OCI-M2 (cell line): ENCODE results near the gene FAM227A.

Experiments
- DNase-seq: peaks from one replicate; lab custom pipeline; 2025; ENCODE audit not compliant: unreplicated experiment; lab: John Stamatoyannopoulos, UW

FAM227A gene

DNA sequence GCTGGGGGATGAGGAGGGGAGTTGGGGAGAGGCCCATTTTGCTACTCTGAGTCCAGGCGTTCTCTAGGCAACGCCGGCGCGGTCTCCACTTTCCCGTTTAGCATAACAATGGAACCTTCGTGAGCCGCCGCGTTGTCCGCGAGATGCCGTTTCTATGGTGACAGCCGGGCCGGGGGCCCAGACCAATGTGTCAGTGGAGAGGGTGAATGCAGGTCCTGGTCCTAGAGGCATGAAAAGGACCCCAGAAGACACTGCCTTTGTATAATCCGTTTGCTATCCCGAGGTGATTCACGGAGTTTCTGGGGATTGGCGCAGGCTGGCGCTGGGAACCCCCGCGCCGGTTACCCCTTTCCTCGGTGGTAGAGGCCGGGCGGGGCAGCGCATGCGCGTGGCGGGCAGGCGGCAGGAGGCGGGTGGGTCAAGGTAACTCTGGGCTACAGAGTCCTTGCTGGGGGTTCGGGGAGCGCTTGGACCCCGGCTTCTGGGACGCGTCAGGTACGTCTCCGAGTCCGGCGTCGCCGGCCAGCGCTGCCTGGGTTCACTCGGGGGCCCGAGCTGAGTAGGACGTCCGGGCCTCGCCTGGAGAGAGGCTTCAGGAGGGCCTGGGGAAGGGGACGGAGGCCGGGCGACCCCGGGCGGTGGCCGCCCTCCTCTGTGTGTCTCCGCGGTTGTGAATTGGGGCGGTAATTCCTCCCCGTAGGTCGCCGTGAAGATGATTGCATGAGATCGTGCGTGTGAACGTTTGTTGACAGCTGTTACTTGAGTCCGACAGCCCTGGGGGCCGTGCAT lies at the start of gene FAM227A, which contains the start of gene CBY1:
FAM227A (minus strand) TSS at position 137 of the 789 bp plus-strand sequence. CDS start 6,224 bp downstream, outside the sequence.
CBY1 (plus strand) TSS at position 383 of the 789 bp plus-strand sequence. CDS start 11,417 bp downstream, outside the sequence.
- peak; percentile 61 for DNase-seq

DNA sequence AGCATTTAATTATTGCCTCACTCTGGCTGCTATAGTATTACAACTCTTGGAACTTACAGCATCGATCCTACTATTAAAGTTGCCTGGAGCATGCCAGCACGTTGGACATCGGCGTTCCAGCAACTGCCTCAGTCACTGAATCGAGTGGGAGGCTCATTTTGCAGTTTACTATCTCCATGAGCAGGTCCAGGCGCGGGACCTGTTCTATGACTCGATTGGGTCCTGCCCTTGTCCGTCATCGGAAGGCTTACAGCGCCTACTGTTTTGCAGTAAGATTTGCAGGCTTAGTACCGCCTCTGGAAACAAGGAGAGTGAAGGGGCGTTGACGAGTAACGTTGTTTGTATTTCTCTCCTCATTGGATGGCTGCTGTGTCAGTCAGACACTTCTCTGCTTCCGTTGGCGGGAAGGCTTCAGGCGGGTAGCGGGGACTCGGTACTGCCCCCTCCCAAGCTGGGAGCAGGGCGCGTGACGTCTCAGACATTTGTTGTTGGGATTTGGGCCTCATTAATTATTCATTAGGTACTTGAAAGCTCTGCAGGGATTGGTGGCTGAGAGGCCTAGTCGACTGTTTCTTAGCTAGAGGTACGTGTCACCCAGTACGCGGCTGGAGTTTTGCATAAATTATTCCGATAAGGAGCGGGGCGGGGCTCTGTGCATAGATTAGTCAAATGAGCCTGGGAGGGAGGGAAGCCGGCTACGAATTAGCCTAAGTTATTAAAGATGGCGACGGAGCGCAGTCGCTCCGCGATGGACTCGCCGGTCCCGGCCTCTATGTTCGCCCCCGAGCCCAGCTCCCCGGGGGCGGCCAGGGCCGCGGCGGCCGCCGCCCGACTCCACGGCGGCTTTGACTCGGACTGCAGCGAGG lies 49.3 kb upstream of the FAM227A start, which contains the start of gene GTPBP1:
GTPBP1 (plus strand) TSS at position 710 of the 866 bp plus-strand sequence; CDS start at position 722, 12 bp downstream.
- DNase-seq, result peak; percentile 95

DNA sequence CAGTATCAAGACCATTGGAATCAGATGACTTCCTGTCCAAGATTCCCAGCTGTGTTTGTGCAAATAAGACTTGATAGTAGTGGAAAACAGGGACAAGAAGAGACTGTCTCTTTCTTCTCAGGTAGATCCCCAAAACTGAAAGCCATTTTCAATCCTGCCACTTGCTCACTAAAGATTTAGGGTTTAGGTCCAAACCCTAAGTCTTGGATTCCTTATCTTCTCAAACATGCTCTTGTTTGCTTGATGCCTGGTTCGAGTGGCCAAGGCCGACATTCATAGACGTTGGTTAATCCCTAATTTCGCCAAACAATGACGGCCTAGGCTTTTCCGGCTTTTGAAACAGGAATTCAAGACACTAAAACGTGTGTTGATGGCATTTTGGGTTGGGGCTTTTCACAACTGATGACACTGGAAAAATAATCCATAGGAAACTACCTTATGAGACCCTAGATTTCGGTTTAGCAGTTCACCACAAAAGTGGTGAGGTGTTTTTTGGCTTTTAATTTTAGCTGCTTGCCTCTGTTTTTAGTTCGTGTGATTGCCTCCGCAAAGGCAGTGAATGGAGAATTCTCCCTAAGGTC lies 48.6 kb upstream of the FAM227A start:
- no peak for DNase-seq

DNA sequence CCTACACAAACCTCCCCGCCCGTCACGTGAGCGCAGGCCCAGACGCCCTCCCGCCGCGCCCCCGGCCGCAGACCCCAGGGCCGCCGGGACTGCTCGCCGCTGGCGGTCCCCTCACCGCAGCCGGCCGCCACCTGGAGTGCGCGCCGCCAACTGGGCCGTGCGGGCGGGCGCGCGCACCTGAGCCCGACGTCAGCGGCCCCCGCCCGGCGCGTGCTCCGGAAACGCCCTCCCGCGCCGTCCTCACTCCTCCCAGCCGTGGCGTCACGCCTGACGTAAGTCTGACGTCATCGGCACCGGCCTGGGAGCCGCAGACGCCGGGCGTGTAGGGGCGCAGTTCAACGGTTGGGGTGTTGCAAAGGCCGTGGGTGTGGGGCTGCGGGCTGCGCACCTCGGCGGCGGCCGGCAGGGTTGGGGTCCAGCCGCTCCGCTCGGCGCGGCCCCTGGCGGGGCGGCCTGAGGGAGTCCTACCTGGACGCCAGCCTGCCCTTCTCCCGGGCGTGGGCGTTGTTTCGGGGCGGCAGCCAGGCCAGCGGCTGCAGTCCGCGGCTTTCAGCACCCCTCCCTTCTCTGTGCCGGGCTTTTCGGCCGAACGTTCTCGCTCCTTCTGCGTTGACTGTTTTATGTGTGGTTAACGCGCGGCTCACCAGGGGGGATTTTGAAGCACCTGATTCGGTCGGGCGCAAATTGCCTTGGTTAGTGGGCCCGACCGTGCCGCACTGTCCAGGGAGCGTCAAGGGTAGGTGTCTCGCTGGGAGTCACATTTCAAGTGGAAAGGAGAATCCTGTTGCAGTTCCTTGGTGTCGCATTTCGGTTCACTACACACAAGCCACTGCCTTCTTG lies 44.8 kb upstream of the FAM227A start, which contains the start of gene JOSD1:
JOSD1 (minus strand) TSS at position 155 of the 840 bp plus-strand sequence. CDS start 956 bp downstream, outside the sequence.
- no peak for DNase-seq

DNA sequence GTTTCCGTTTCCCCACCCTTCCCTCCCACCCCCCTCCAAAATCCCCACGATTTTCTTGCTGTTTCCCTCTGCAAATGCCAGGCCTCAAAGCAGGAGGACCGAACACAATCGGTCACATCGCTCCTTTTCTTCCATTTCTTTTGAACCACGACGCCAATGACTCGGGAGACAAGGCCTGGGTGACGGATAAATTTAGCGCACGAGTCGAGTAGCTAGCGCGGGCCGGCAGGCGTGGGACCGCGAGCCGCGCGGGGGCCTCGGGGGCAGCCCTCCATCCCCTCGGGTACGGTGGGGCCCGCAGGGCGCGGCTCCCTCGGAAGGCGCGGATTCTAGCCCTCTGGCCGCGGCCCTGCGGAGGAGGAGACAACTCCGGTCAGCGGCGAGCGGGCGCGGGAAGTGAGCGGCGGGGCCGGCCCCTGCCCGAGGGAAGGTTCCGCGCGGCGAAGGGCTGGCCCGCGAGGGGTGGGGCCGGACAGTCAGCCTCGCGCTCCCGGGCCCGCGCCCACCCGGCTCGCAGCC lies 44.1 kb upstream of the FAM227A start:
- no peak for DNase-seq

DNA sequence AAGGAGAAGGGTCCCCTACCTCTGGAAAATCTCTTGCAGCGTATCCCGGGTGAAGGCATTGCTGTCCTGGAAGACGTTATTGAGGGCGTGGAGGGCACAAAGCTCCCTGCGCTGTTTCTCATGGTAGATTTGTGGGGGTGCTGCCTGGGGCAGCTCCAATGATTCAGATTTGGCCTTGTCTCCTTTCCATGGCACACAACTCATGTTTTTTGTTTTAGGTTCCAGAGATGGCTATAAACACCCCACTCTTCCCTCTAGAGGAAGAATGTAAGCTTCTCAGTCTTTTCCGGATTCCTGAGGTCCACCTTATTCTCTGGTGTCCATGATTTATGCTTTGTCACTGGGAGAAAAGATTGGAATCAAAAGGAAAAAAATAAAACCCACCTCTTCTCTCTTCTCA lies 43.6 kb upstream of the FAM227A start:
- no peak for DNase-seq

DNA sequence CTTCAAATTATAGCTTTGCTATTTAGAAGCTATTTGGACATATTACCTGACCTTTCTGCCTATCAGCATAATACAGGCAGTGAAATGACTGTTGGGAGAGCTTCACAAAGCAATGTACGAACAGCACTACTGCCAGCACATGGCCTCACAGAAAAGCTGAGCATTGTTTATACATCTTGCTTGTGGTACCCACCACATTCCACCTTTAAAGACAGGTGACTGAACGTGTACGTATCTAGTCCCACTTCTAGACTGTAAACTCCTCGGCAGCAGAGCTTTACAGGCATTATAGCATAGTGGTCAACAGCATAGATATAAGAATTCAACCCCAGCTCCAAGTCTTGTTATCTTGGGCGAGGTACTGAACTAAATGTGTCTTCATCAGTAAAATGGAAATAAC lies 43.0 kb upstream of the FAM227A start:
- no peak for DNase-seq

DNA sequence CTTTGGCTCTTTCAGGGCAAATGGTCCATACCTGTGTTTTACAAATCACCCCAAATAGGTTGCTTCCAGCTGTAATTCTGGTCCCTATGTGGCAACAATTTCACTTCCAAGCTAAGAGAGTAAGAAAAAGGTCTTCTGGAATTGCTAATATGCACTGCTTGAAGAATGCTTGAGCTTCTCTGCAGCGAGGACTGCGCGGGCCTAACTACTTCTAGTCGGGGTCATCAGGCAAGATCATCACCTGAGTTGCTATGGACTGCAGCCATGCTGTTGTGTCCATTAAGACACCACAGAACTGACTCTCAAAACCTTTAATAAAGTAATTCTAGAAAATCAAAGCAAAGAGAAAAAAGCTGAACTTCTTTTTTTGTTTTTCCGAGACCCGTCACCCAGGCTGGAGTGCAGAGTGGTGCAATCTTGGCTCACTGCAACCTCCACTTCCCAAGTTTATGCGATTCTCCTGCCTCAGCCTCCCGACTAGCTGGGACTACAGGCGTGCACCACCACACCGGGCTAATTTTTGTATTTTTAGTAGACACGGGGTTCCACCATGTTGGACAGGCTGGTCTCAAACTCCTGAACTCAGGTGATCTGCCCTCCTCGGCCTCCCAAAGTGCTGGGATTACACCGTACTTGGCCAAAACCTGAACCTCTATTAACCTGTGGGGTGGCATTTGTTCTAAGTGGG lies 42.4 kb upstream of the FAM227A start:
- no peak for DNase-seq

DNA sequence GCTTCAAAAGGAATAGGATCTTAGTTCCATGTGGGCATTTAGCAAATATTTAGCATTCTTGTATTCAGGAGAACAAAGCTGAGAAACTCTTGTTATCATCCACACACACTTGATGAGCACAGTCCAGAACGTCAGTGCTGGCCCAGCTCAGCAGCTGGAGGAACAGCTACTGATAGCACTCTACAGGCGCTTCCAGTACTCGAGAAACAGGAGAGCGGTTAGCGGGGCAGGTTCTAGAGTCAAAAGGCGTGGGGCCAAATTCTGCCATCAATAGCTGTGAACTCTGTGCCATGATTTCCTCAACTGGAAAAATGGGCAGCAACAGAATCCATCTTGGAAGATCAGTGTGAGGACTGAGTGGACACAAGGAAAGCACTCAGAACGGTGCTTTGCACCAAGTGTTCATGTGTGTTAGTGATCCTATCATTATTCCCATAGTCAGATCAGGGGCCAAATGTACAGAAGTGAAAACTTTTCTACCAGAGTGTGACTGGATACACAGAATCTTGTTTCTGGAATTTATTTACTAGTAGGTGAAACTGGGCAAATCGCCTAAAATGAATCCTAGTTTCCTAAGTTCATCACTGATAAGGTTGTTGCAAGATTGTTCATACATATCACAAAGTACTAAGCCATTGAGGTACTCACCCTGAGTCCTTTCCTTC lies 41.4 kb upstream of the FAM227A start:
- DNase-seq, result no peak

DNA sequence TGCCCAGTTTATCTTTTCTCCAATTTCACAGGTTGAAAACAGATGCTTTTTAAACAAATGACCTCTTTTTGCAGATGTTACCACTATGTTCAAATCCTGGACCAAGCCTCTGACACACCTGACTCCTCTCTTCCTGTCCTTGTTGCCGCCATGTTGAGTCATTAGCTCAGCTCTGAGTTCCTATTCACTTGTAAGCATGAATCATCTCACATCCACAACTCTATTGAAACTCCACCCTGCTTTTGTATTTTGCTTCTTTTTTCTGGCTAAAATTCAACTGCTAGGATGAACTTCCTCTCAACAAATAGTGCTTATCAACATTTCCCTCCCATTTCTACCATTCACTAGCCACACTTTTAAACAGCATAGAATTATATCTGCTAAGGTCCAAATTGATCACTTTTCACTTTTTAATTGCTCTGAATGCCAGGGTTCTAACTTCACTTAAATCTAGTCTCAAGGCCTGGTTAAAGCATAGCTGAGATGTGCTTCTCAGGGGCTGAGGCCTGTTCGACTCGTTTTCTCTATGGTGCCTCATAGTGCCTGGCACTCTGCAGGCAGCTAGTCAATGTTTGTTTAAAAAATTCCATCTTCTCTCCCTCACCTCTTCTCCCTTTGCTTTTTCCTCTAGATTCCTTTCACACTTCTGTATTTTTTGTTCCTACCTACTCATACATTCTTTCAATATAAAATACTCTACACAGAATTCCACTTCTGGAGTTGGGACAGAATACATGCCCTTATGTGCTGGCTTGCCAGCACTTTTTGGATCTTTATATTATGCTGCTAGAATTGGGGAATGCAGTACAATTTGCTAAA lies 40.6 kb upstream of the FAM227A start:
- DNase-seq, result no peak

DNA sequence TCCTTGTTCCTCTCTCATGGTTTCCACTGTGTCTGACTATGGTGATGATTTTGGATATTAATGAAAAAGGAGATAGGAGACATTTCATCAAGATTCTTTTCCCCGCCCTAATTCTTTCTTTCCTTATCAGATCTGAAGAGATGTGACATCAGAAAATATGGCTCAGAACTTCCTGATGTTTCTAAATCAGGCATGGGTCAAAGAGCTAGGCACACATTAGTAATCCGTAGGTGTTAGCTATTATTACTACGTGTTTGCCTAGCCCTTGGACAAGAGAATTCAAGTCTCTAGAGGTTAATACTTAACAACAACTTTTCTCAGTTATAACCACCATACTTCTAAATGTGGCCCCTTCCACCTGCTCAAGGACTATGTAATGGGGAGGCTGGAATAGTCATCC lies 38.7 kb upstream of the FAM227A start:
- DNase-seq, result no peak

DNA sequence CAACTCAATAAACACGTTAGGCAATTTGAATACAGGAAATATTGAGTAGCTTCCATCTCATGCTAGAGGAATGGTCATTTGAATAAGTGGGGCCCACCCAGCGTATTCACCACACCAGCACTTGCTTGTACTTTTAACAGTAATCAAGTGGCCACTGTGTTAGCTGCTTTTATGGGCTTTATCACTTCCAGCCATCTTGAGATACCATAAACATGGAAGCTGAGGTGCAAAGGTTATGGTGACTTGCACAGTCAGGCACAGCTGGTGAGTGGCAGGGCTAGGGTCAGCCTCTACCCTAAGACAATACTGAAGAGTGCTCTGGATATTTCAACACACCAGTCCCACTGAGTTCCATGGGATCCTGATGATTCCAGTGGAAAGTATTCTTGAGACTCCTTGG lies 37.9 kb upstream of the FAM227A start:
- no peak for DNase-seq

DNA sequence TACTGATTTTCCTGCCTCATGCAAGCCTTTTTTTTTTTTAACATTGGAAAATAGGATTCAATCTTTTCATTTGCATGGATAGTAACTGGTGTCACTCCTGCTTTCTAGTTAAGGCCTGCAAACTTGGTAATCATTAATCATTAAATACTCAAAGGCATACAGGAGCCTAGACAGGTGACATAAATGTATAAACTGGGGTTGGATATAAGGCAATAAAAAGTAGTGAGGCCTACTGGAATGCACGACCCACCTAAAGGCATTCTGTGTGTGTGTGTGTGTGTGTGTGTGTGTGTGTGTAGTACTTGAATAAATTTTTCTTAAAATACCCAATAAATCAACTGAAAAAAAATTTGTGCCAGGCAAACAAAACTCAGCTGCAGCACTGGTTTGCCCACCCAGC lies 33.5 kb upstream of the FAM227A start:
- DNase-seq, result no peak

DNA sequence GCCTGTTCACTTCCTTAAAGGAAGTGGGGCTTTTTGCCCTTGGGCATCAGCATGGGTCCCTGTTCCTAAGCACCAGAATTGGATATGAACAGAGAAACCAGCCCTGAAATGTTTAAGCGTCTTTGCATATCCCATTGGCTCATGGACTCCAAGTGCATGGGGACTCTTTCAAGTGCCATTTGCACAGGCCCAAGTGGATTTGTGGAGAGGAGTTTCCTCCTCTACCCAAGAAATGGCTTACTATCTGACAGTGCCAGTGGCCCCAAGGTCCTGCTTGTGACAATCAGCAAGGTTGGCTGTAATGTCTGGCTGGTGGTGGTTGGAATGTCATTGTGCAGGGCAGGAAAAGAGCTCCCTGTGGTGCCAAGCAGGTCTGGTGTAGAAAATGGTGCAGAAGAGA lies 29.6 kb upstream of the FAM227A start:
- DNase-seq, result no peak

DNA sequence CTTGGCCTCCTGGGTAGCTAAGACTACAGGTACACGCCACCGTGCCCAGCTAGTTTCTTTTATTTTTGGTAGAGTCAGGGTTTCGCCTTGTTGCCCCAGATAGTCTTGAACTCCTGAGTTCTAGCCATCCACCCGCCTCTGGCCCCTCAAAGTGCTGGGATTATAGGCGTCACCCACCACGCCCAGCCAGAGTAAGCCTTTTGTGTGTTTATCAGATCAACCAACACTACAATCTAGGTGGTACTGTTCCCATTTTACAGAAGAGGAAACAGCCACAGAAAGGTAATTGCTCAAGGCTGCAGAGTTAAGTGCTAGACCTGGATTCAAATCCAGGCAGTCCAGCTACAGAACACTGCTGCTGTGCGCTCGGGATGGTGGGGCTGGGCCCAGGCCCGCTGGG lies 28.7 kb upstream of the FAM227A start:
- no peak for DNase-seq

DNA sequence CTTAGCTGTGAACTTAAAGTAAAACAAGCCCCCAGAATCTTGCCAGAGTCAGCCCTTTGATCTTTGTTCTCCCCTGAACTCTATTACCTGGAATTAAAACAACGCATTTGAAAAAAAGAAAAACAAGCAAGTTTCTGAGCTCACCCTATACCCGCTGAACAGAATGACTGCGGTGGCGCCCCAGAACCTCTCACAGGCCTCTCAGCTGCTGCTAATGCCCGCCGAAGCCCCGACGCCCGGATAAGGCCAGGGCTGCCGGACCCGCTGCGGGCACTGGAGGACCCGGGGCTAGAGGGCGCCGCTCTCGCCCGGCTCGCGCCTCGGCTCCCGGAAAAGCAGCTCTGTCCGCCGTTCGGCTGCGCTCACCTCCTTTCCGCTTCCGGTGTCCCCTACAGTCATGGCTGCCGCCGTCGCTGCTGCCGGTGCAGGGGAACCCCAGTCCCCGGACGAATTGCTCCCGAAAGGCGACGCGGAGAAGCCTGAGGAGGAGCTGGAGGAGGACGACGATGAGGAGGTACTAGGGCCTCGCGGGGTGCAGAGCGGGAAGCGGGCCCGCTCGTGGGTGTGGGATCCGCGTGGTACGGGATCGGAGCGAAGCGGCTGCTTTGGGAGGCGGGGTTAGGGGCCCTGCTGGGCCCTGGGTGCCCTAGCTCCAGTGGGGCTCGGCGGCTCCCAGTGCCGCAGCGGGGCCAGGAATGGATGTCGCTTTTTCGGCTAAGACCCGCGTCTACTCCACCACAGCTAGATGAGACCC lies 25.6 kb upstream of the FAM227A start, which contains the start of gene TOMM22:
TOMM22 (plus strand) TSS at position 376 of the 754 bp plus-strand sequence; CDS start at position 398, 22 bp downstream.
- DNase-seq, result peak; percentile 50

DNA sequence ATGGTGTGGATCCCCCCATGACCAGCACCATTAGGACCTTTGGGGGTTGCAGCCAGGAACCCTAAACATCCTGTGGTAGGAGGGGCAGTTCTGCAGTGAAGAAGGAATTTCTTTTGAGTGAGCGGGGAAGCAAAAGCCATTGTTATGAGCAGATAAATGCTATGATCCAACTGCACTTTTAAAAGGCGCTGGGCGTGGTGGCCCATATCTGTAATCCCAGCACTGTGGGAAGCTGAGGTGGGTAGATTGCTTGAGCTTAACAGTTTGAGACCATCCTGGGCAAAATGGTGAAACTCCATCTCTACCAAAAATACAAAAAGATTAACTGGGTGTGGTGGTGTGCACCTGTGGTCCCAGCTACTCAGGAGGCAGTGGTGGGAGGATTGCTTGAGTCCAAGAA lies 19.6 kb upstream of the FAM227A start:
- no peak for DNase-seq
